ENCODE data around the gene RABGAP1L.
"Not testable (repeated sequence)": the region's sequence is repeated elsewhere in the genome, so short reads cannot be mapped to it uniquely, and the experiment has no call there.

RABGAP1L gene

GRCh38 chr1:174800216-174800851, 641.0 kb downstream of the RABGAP1L start:
- DNase-seq (ENCODE audit: low read depth in 2 of 2): no peak

GRCh38 chr1:174800876-174801275, 641.6 kb downstream of the RABGAP1L start:
- DNase-seq (ENCODE audit: low read depth in 2 of 2): no peak

GRCh38 chr1:174809755-174810280, 650.5 kb downstream of the RABGAP1L start:
- DNase-seq (ENCODE audit: low read depth in 2 of 2): no peak

GRCh38 chr1:174812016-174812415, 652.7 kb downstream of the RABGAP1L start:
- no peak for DNase-seq (ENCODE audit: low read depth in 2 of 2)

- DNase-seq (ENCODE audit: low read depth in 2 of 2): no peak
Observed at GRCh38 chr1:174812656-174813055, 653.3 kb downstream of the RABGAP1L start.

- DNase-seq (ENCODE audit: low read depth in 2 of 2): no peak
Observed at GRCh38 chr1:174815036-174815435, 655.7 kb downstream of the RABGAP1L start.

- DNase-seq (ENCODE audit: low read depth in 2 of 2): no peak
Observed at GRCh38 chr1:174815474-174815908, 656.2 kb downstream of the RABGAP1L start.

GRCh38 chr1:174816621-174817020, 657.3 kb downstream of the RABGAP1L start:
- not testable (repeated sequence) for DNase-seq (ENCODE audit: low read depth in 2 of 2)

- no peak for DNase-seq (ENCODE audit: low read depth in 2 of 2)
Observed at GRCh38 chr1:174818014-174818616, 658.8 kb downstream of the RABGAP1L start.

- no peak for DNase-seq (ENCODE audit: low read depth in 2 of 2)
Observed at GRCh38 chr1:174818951-174819350, 659.6 kb downstream of the RABGAP1L start.

GRCh38 chr1:174819596-174819995, 660.3 kb downstream of the RABGAP1L start:
- DNase-seq (ENCODE audit: low read depth in 2 of 2): no peak

GRCh38 chr1:174825127-174825526, 665.8 kb downstream of the RABGAP1L start:
- no peak for DNase-seq (ENCODE audit: low read depth in 2 of 2)

- no peak for DNase-seq (ENCODE audit: low read depth in 2 of 2)
Observed at GRCh38 chr1:174825806-174826205, 666.5 kb downstream of the RABGAP1L start.

- DNase-seq (ENCODE audit: low read depth in 2 of 2): no peak
Observed at GRCh38 chr1:174828264-174828663, 668.9 kb downstream of the RABGAP1L start.

GRCh38 chr1:174829990-174830389, 670.7 kb downstream of the RABGAP1L start:
- DNase-seq (ENCODE audit: low read depth in 2 of 2): no peak

GRCh38 chr1:174836543-174836942, 677.2 kb downstream of the RABGAP1L start:
- DNase-seq (ENCODE audit: low read depth in 2 of 2): no peak

- DNase-seq (ENCODE audit: low read depth in 2 of 2): no peak
Observed at GRCh38 chr1:174837386-174837785, 678.1 kb downstream of the RABGAP1L start.

GRCh38 chr1:174839211-174839610, 679.9 kb downstream of the RABGAP1L start:
- no peak for DNase-seq (ENCODE audit: low read depth in 2 of 2)

- no peak for DNase-seq (ENCODE audit: low read depth in 2 of 2)
Observed at GRCh38 chr1:174841747-174842146, 682.4 kb downstream of the RABGAP1L start.

- DNase-seq (ENCODE audit: low read depth in 2 of 2): not testable (repeated sequence)
Observed at GRCh38 chr1:174848593-174849560, 689.6 kb downstream of the RABGAP1L start.

- no peak for DNase-seq (ENCODE audit: low read depth in 2 of 2)
Observed at GRCh38 chr1:174850726-174851125, 691.4 kb downstream of the RABGAP1L start.

GRCh38 chr1:174858301-174858700, 699.0 kb downstream of the RABGAP1L start:
- DNase-seq (ENCODE audit: low read depth in 2 of 2): no peak

All from stimulated activated CD4-positive, alpha-beta T cell treated with anti-CD3 and anti-CD28 coated beads, Interleukin-4, amount 100 ng/mL, for 48 hours (primary cell).